GM10248 (cell line): ENCODE results near the gene PHEX.

Experiments used
- CTCF ChIA-PET: fragments of 300-600 bp; sonication (Branson Sonifier 250); formaldehyde crosslinking; extraction: SDS; loops from one replicate; lab custom pipeline; 2021; ENCODE audit warnings: antibody characterized with exemption; lab: Yijun Ruan, JAX
- POLR2A ChIA-PET: fragments of 350-650 bp; sonication (Branson Sonifier 250); formaldehyde crosslinking; extraction: SDS; loops from one replicate; lab custom pipeline; 2020; ENCODE audit warnings: antibody characterized with exemption; lab: Yijun Ruan, JAX
- DNase-seq: peaks from one replicate; pipeline ENCODE4 v3.0.0; 2012; ENCODE audit errors: extremely low spot score
- TF ChIP-seq, protein P1 (sequence below): IDR thresholded peaks from 2 replicates; pipeline ENCODE4 v1.5.1; 2012; ENCODE audit warnings: mild to moderate bottlenecking, low read depth; ENCODE audit errors: extremely low read depth, missing control alignments, control extremely low read depth

PHEX gene

DNA sequence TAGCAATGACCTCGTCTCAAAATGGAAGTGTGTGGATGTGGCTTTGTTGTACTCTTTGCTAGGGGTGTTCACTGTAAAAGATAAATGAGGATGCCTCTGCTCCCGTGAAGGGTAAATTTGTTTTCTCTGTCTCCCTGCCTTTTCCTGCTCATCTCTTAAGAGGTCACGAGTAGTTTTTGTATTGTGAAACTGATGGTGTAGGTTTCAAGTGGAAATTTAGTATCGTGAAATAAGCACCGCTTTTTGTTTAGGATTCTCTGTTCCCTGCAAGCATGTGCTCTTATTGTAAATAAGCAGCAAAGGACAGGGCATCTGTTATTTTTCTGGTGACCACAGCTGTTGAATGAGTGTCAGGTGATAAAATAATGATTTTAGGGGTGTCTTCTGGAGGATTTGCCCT lies 104.6 kb downstream of the PHEX start:
- POLR2A ChIA-PET = no interaction called here
- DNase-seq = no peak
- TF ChIP-seq, protein P1, sequence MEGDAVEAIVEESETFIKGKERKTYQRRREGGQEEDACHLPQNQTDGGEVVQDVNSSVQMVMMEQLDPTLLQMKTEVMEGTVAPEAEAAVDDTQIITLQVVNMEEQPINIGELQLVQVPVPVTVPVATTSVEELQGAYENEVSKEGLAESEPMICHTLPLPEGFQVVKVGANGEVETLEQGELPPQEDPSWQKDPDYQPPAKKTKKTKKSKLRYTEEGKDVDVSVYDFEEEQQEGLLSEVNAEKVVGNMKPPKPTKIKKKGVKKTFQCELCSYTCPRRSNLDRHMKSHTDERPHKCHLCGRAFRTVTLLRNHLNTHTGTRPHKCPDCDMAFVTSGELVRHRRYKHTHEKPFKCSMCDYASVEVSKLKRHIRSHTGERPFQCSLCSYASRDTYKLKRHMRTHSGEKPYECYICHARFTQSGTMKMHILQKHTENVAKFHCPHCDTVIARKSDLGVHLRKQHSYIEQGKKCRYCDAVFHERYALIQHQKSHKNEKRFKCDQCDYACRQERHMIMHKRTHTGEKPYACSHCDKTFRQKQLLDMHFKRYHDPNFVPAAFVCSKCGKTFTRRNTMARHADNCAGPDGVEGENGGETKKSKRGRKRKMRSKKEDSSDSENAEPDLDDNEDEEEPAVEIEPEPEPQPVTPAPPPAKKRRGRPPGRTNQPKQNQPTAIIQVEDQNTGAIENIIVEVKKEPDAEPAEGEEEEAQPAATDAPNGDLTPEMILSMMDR = no peak
- CTCF ChIA-PET = interaction anchor here (0.7 to 3.1 kb wide), 15 partner anchors 9 to 1765 kb away, joined by 3 to 26 read pairs (median 5); no protein-coding TSS in a partner anchor

DNA sequence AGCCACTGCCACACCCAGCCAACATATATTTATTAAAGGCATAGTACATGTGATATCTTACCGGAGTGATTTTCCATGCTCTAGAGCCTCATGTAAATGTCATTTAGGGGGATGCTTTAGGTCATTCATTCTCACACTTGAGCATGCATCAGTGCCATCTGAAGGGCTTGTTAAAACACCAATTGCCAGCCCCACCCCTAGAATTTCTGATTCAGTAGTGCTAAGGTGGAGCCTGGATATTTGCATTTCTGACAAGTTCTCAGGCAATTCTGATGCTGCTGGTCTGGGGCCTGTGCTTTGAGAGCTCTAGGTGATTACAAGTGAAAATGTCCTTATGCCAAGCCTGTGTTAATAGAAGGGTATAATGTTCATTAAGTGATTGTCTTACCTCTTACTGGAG lies 107.7 kb downstream of the PHEX start:
- POLR2A ChIA-PET = no interaction called here
- CTCF ChIA-PET = interaction anchor here (1.3 kb wide), 1 partner anchor 608 kb away, joined by 3 read pairs; no protein-coding TSS in a partner anchor
- no peak for DNase-seq
- TF ChIP-seq, protein P1 = no peak

DNA sequence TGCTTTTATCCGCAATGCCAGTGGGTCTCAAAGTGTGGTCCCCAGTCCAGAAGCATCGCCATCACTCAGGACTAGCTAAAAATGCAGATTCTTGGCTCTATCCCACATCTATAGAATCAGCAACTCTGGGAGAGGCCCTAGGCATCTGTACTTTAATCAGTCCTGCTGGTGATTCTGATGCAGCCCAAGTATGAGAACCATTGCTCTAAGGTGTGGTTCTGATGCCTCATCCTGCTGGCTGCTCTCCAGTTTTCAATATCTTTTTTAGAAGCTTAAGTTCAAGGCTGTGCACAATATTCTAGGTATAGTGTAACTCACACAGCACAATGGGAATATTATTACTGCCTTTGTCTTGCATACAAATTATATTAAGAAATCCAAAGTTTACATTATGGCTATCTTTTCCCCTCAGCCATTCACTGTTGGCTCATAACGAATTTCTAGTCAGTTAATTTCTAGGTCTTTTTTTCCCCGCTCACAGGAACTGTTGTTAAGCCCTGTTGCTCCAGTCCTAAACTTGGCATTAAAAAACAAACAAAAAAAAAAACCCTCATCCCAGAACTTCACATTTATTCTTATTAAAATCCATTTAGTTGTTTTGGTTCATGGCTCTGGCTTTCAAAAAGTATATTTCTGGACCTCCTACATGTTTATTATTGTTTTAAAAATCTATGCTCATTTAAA lies 109.1 kb downstream of the PHEX start:
- DNase-seq = no peak
- ChIA-PET CTCF (no interaction called here), POLR2A (no interaction called here)
- TF ChIP-seq, protein P1 = no peak

DNA sequence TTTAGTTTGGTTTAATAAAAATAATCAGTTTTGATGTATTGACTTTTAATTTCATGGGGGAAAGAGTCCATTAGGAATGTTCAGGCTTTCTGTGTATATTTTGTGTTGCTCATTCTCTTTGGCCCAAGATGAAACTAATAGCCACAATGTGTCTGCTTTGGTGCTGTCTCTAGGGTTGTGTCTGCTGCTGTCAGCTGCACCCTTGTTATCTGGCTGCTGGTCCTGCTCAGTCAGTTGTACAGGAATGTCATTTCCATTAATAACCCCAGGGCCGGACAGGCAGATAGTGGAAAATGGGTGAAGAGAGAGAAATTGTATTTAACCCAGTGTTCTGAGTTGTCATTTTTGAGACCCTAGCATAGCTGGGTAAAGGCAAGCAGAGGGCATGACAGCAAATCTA lies 115.1 kb downstream of the PHEX start:
- DNase-seq = no peak
- ChIA-PET CTCF (interaction anchor here (1.4 kb wide), 1 partner anchor 11 kb away, joined by 3 read pairs; no protein-coding TSS in a partner anchor), POLR2A (no interaction called here)
- TF ChIP-seq, protein P1 = no peak

DNA sequence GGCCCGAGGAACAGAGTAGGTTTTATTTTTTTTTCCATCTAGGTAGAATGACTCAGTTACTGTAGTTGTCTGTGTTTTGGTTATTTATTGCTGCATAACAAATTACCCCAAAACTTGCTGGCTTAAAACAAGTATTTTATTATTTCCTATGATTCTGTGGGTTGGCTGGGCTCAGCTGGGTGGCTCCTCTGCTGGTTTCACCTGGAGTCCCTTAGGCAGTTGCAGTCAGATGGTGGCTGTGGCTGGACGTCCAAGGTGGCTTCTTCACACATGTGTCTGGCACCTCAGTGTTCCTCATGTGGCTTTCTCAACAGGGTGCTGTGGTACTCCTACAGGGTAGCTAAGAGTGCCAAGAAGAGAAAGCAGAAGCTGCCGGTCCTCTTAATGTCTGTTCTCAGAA lies 115.8 kb downstream of the PHEX start:
- POLR2A ChIA-PET = no interaction called here
- CTCF ChIA-PET = interaction anchor here (1.4 kb wide), 2 partner anchors 11 to 12 kb away, joined by 3 to 4 read pairs; no protein-coding TSS in a partner anchor
- DNase-seq = no peak
- TF ChIP-seq, protein P1 = no peak

DNA sequence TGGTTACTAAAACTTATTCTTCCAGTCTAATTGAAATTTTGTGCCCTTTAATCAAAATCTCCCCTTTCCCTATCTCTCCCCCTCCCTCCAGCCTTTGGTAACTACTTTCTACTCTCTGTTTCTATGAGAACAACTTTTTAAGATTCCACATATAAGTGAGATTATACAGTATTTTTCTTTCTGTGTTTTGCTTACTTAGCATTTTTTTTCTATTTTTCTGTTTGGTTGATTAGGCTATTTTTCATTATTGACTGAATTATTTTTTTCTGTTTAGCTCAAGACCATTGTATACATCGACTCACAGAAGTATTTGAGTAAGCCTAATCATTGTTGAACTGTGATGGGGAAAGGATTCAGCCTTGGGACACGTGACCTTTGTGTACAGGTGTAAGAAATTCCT lies 116.4 kb downstream of the PHEX start:
- CTCF ChIA-PET = interaction anchor here (1.4 to 1.7 kb wide), 3 partner anchors 10 to 14 kb away, joined by 3 to 4 read pairs (median 4); no protein-coding TSS in a partner anchor
- DNase-seq = no peak
- POLR2A ChIA-PET = no interaction called here
- TF ChIP-seq, protein P1 = no peak
